ENCODE results near the gene ADGRD1. TPM values are rescaled to one million over a fixed set of nuclear protein-coding genes. Genes with fewer than 3 reads are reported as not detected.

Gene ADGRD1
- total and polyA plus RNA-seq, 2 of the 8 experiments (the other 6 are each of a cell fraction or from before 2014, with no cell fraction given): 0.36 to 0.48 TPM

GRCh38 chr12:131075611-131076010 is 121.9 kb downstream of the ADGRD1 start:
- H3K79me1 ChIP-seq (ENCODE audit: low read depth, low read length): no peaks in the 10 kb centered on the region
- no peak overlapping the region for H4K91ac ChIP-seq (replicated peaks; ENCODE audit: insufficient read length, low read length)
- no peak for FAIRE-seq
- no peak overlapping the region for H3K4ac ChIP-seq (replicated peaks; ENCODE audit: insufficient read length, low read depth, low read length)
- H3K27ac ChIP-seq (ENCODE audit: low read depth, low read length): no peak overlapping the region
- H3K4me2 ChIP-seq (ENCODE audit: insufficient read depth in 1 of 2, low read depth in 2 of 2, low read length in 2 of 2): no peak overlapping the region
- H2BK120ac ChIP-seq (replicated peaks; ENCODE audit: low read depth, low read length): no peak overlapping the region
- no peak overlapping the region for H2BK15ac ChIP-seq (ENCODE audit: low read length)
- H3K36me3 ChIP-seq (ENCODE audit: control insufficient read depth in 2 of 4, insufficient read depth in 4 of 4, low read length in 3 of 4): no peaks in the 10 kb centered on the region
- WGBS, 2 experiments (ENCODE audit: extremely low coverage in 1 of 2, insufficient coverage in 1 of 2, insufficient read length in 1 of 2, insufficient replicate concordance in 2 of 2, low coverage in 1 of 2, low lambda C conversion rate in 2 of 2, missing lambda C conversion rate in 1 of 2): 90% methylated on average over 8 of the region's 8 CpGs; no CpG with 5 or more reads in 1 of the 2 experiments
- no peak overlapping the region for H3K56ac ChIP-seq (replicated peaks; ENCODE audit: insufficient read length, low read depth, low read length)
- peaks cover 3% of the 10 kb centered on the region in 2 experiments; a peak in 3 of 4 replicates for H3K9me3 ChIP-seq (ENCODE audit: insufficient read depth in 2 of 2, low read depth in 1 of 2, low read length in 1 of 2)
- no peaks in the 10 kb centered on the region for H3K23me2 ChIP-seq (ENCODE audit: low read depth, low read length)
- H3K18ac ChIP-seq (ENCODE audit: extremely low read depth, low read length): no peak overlapping the region
- H4K8ac ChIP-seq (ENCODE audit: extremely low read depth, insufficient read depth, low read length): no peak overlapping the region
- no peak overlapping the region for H3K14ac ChIP-seq (ENCODE audit: insufficient read length)
- no peak overlapping the region for H2AFZ ChIP-seq (ENCODE audit: low read length)
- ChIA-PET POLR2A (ENCODE audit: partially characterized antibody) (no interaction called here), CTCF (ENCODE audit: partially characterized antibody) (interaction anchor here (1.7 kb wide), 1 partner anchor 30 kb away, joined by 5 read pairs; no protein-coding TSS in a partner anchor)
- H3K79me2 ChIP-seq (ENCODE audit: control insufficient read depth in 1 of 2, insufficient read depth in 2 of 2, low read length in 2 of 2): no peaks in the 10 kb centered on the region
- no peak overlapping the region for H3K4me3 ChIP-seq (ENCODE audit: extremely low read depth in 1 of 4, insufficient read depth in 2 of 4, low read depth in 3 of 4, low read length in 4 of 4)
- H4K20me1 ChIP-seq (replicated peaks in 1 of 2; ENCODE audit: control insufficient read depth in 1 of 2, insufficient read depth in 2 of 2, low read length in 2 of 2): no peaks in the 10 kb centered on the region
- DNase-seq (ENCODE audit: low read depth in 1 of 2, low spot score in 2 of 2): no peak
- no peak overlapping the region for H2AK5ac ChIP-seq (ENCODE audit: low read depth, low read length)
- H4K5ac ChIP-seq (ENCODE audit: insufficient read length, low read depth, low read length): no peak overlapping the region
- no peak overlapping the region for H2BK20ac ChIP-seq (ENCODE audit: low read length)
- H3K27me3 ChIP-seq (replicated peaks in 1 of 4; ENCODE audit: control insufficient read depth in 3 of 4, extremely low read depth in 1 of 4, insufficient read depth in 3 of 4, low read length in 3 of 4): no peaks in the 10 kb centered on the region
- H3K4me1 ChIP-seq (replicated peaks in 1 of 4; ENCODE audit: control insufficient read depth in 3 of 4, insufficient read depth in 4 of 4, low read length in 3 of 4): no peaks in the 10 kb centered on the region
- H2BK5ac ChIP-seq (ENCODE audit: low read depth, low read length): no peak overlapping the region
- TF ChIP-seq POLR2AphosphoS5 (IDR thresholded peaks at IDR 0.05; ENCODE audit: low read depth, low read length): no peak
- TF ChIP-seq CBX8 (IDR thresholded peaks at IDR 0.05; ENCODE audit: borderline replicate concordance, low read depth, low read length): no peak
- TF ChIP-seq SIRT6 (IDR thresholded peaks at IDR 0.05; ENCODE audit: low read length): no peak
- TF ChIP-seq EZH2 (IDR thresholded peaks at IDR 0.05; ENCODE audit: low read depth, low read length, severe bottlenecking): no peak
- TF ChIP-seq CHD2 (IDR thresholded peaks at IDR 0.05; ENCODE audit: low read length): no peak
- no peak for TF ChIP-seq SAP30 (IDR thresholded peaks at IDR 0.05; ENCODE audit: insufficient read depth, insufficient replicate concordance, low read length)
- no peak for TF ChIP-seq CBX5 (IDR thresholded peaks at IDR 0.05; ENCODE audit: low read depth, low read length)
- no peak for TF ChIP-seq KDM5A (IDR thresholded peaks at IDR 0.05; ENCODE audit: low read length)
- TF ChIP-seq CTBP2 (IDR thresholded peaks at IDR 0.05; ENCODE audit: borderline replicate concordance, insufficient read depth, insufficient read length, low read length): no peak
- no peak for TF ChIP-seq SP4 (IDR thresholded peaks at IDR 0.05; ENCODE audit: low read length)
- H3K9ac ChIP-seq (replicated peaks in 1 of 4; ENCODE audit: extremely low read depth in 1 of 4, low read depth in 3 of 4, low read length in 3 of 4): no peak overlapping the region
- no peak overlapping the region for H2BK12ac ChIP-seq (ENCODE audit: low read depth, low read length)
- H3K23ac ChIP-seq (ENCODE audit: insufficient read length): no peak overlapping the region

All from H1 (cell line).